K562 (cell line): Measurements from ENCODE around the gene FUCA1. TPM values are rescaled to one million over a fixed set of nuclear protein-coding genes. Genes with fewer than 3 reads are reported as not detected.
A peak's percentile ranks its signal among the peaks of the same experiment; 100 is the strongest.

Experiments used
- BDP1 ChIP-seq: IDR thresholded peaks from 3 replicates; pipeline ENCODE4 v1.6.1; 2011; ENCODE audit not compliant: insufficient read length, insufficient read depth
- DNMT1 ChIP-seq: fragments of 450-650 bp; IDR thresholded peaks from 2 replicates; pipeline ENCODE4 v1.6.1; 2016; ENCODE audit warnings: antibody characterized with exemption, mild to moderate bottlenecking
- ETV1 ChIP-seq: fragments of 450-650 bp; conservative IDR thresholded peaks from 2 replicates; pipeline ENCODE4 v1.6.1; 2016; ENCODE audit warnings: missing genetic modification characterization, control low read depth, low read depth, missing compliant biosample characterization
- EZH2 ChIP-seq: IDR thresholded peaks from 2 replicates; pipeline ENCODE4 v1.6.1; 2012; ENCODE audit warnings: low read depth, mild to moderate bottlenecking, inconsistent platforms, low read length, borderline replicate concordance
- FIP1L1 ChIP-seq: fragments of 200-400 bp; formaldehyde crosslinking; IDR thresholded peaks from 2 replicates; pipeline ENCODE4 v1.6.1; 2018; ENCODE audit warnings: mild to moderate bottlenecking, low read depth, low read length; ENCODE audit not compliant: poor library complexity, severe bottlenecking
- FOXJ2 ChIP-seq: fragments of 200-800 bp; sonication (Bioruptor generic); IDR thresholded peaks from 2 replicates; pipeline ENCODE4 v1.6.1; 2016; ENCODE audit warnings: missing genetic modification characterization, missing compliant biosample characterization
- HNRNPH1 ChIP-seq: fragments of 200-400 bp; formaldehyde crosslinking; optimal IDR thresholded peaks from 2 replicates; pipeline ENCODE3; 2017; ENCODE audit warnings: low read depth, mild to moderate bottlenecking, low read length, moderate library complexity
- ILF3 ChIP-seq: fragments of 450-650 bp; IDR thresholded peaks from 2 replicates; pipeline ENCODE4 v1.6.1; 2018; ENCODE audit warnings: antibody characterized with exemption, mild to moderate bottlenecking, moderate library complexity, borderline replicate concordance
- POLR2B ChIP-seq: fragments of 450-650 bp; IDR thresholded peaks from 2 replicates; pipeline ENCODE4 v1.6.1; 2018; ENCODE audit warnings: low read depth; ENCODE audit not compliant: partially characterized antibody
- POLR2H ChIP-seq: IDR thresholded peaks from 2 replicates; pipeline ENCODE4 v1.6.1; 2016; ENCODE audit warnings: missing genetic modification characterization, low read depth, mild to moderate bottlenecking, control low read depth, missing compliant biosample characterization, moderate library complexity
- SAP30 ChIP-seq: fragments of 200-600 bp; sonication (generic); IDR thresholded peaks from 2 replicates; pipeline ENCODE4 v1.6.1; 2012; ENCODE audit warnings: borderline replicate concordance, low read depth, mild to moderate bottlenecking, moderate library complexity, low read length, control low read depth, inconsistent platforms; ENCODE audit not compliant: insufficient read depth, poor library complexity, severe bottlenecking
- TAF1 ChIP-seq: IDR thresholded peaks from 2 replicates; pipeline ENCODE4 v1.6.1; 2011; ENCODE audit warnings: mild to moderate bottlenecking, low read length, moderate library complexity; ENCODE audit not compliant: insufficient read depth, control insufficient read depth, severe bottlenecking; ENCODE audit errors: extremely low read depth
- ZNF217 ChIP-seq: sonication (generic); formaldehyde crosslinking; IDR thresholded peaks from 2 replicates; pipeline ENCODE4 v1.8.0; 2022; ENCODE audit warnings: mild to moderate bottlenecking, missing genetic modification reagents
- ZNF274 ChIP-seq: IDR thresholded peaks from 2 replicates; pipeline ENCODE4 v1.6.1; 2011; ENCODE audit warnings: low read depth, mild to moderate bottlenecking, low read length, moderate library complexity, borderline replicate concordance
- ZNF408 ChIP-seq: fragments of 250-450 bp; sonication (Bioruptor Pico); IDR thresholded peaks from 2 replicates; pipeline ENCODE4 v1.4.0; 2020; ENCODE audit warnings: low read depth, mild to moderate bottlenecking, moderate library complexity
- ZNF583 ChIP-seq: fragments of 250-450 bp; sonication (Bioruptor Pico); IDR thresholded peaks from 2 replicates; pipeline ENCODE4 v1.4.0; 2020
- ZNF584 ChIP-seq: fragments of 200-800 bp; sonication (Bioruptor generic); IDR thresholded peaks from 2 replicates; pipeline ENCODE4 v1.6.1; 2016; ENCODE audit warnings: low read depth, mild to moderate bottlenecking, missing genetic modification characterization, missing compliant biosample characterization
- ZNF76 ChIP-seq: fragments of 250-450 bp; sonication (Bioruptor Pico); IDR thresholded peaks from 2 replicates; pipeline ENCODE4 v1.4.0; 2020; ENCODE audit warnings: mild to moderate bottlenecking, moderate library complexity, borderline replicate concordance
- polyA plus RNA-seq, 8 experiments: library from polyadenylated mRNA; depleted of rRNA in 4 of 8; stranded (reverse) in 5 of 8; unstranded in 3 of 8; fragments of >200 nt; fragmentation: Nextera tagmentation in 2 of 8; fragmentation: Illumina TruSeq in 1 of 8; extraction: Ambion mirVana in 2 of 8; extraction: Trizol in 1 of 8; gene quantifications; 2 replicates each; pipeline versions ENCODE4 v1.2.1 to v1.2.3, GENCODE V29; 2011 to 2014; ENCODE audit warnings: inconsistent platforms in 1 of 8, missing spikeins in 1 of 8
- total RNA-seq, 7 experiments: library from RNA; depleted of rRNA in 6 of 7; stranded (reverse); fragments of >200 nt in 6 of 7; fragmentation: Illumina TruSeq in 2 of 7; extraction: Trizol in 2 of 7; gene quantifications; 2 replicates each; pipeline versions ENCODE4 v1.2.1 to v1.2.3, GENCODE V29; 2011 to 2021; ENCODE audit warnings: low replicate concordance in 1 of 7
- TF ChIP-seq, protein P1 (sequence below): fragments of 450-650 bp; IDR thresholded peaks from 2 replicates; pipeline ENCODE4 v1.6.1; 2016; ENCODE audit warnings: borderline replicate concordance
- TF ChIP-seq, protein P2 (sequence below): fragments of 250-450 bp; sonication (Bioruptor Pico); IDR thresholded peaks from 2 replicates; pipeline ENCODE4 v1.8.0; 2022; ENCODE audit warnings: inconsistent platforms
- TF ChIP-seq, protein P3 (sequence below): fragments of 450-650 bp; IDR thresholded peaks from 2 replicates; pipeline ENCODE4 v1.6.1; 2017; ENCODE audit warnings: mild to moderate bottlenecking, moderate library complexity
- TF ChIP-seq, protein P4 (sequence below): sonication (generic); formaldehyde crosslinking; IDR thresholded peaks from 2 replicates; pipeline ENCODE4 v1.8.0; 2022; ENCODE audit warnings: missing genetic modification reagents, mild to moderate bottlenecking, borderline replicate concordance

Gene FUCA1
- total and polyA plus RNA-seq, 9 of the 15 experiments (the other 6 are each of a cell fraction or from before 2014, with no cell fraction given), result 7.0 to 20.5 (median 13.5) TPM

DNA sequence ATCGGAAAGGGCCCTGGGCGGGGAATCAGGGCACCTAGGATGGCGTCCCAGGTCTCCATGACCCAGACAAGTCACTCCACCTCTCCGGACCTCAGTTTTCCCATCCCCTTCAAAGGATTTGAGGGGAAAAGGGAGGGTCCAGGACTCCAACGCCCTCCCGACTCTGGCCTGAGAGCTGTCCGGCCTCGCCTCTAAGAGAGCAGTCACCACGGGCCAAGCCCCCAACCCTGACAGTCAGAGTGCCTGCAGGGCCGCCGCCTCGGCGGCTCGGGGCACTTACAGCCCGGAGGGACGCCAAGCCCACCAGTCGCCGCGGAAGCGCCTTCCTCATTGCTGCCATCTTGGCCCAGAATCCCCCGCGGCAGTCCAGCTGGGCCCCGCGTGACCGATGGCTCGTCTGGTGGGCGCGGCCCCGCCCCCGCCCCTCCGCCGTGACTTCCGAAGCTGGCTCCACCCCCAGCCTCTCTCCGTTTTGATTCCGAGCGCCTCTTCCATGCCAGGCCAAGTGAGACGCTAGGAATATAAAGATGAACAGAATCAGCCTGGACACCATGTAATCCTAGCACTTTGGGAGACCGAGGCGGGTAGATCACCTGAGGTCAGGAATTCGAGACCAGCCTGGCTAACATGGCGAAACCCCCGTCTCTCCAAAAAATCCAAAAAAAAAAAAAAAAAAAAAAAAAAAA, 42.9 kb downstream of the FUCA1 start, which contains the start of gene HMGCL (continued):
- TF ChIP-seq, protein P1, sequence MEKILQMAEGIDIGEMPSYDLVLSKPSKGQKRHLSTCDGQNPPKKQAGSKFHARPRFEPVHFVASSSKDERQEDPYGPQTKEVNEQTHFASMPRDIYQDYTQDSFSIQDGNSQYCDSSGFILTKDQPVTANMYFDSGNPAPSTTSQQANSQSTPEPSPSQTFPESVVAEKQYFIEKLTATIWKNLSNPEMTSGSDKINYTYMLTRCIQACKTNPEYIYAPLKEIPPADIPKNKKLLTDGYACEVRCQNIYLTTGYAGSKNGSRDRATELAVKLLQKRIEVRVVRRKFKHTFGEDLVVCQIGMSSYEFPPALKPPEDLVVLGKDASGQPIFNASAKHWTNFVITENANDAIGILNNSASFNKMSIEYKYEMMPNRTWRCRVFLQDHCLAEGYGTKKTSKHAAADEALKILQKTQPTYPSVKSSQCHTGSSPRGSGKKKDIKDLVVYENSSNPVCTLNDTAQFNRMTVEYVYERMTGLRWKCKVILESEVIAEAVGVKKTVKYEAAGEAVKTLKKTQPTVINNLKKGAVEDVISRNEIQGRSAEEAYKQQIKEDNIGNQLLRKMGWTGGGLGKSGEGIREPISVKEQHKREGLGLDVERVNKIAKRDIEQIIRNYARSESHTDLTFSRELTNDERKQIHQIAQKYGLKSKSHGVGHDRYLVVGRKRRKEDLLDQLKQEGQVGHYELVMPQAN, result peak; percentile 82
- TF ChIP-seq, protein P2, sequence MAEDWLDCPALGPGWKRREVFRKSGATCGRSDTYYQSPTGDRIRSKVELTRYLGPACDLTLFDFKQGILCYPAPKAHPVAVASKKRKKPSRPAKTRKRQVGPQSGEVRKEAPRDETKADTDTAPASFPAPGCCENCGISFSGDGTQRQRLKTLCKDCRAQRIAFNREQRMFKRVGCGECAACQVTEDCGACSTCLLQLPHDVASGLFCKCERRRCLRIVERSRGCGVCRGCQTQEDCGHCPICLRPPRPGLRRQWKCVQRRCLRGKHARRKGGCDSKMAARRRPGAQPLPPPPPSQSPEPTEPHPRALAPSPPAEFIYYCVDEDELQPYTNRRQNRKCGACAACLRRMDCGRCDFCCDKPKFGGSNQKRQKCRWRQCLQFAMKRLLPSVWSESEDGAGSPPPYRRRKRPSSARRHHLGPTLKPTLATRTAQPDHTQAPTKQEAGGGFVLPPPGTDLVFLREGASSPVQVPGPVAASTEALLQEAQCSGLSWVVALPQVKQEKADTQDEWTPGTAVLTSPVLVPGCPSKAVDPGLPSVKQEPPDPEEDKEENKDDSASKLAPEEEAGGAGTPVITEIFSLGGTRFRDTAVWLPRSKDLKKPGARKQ (CRISPR knock-in tag), result no peak
- TF ChIP-seq ZNF274 (no peak), FOXJ2 (tag) (no peak), SAP30 (peak; percentile 79), POLR2H (tag) (peak; percentile 90), BDP1 (no peak), ZNF583 (0 out of 2 replicates have a peak, but pooled peaks have one; percentile 34), FIP1L1 (no peak), ZNF76 (CRISPR knock-in tag) (peak; percentile 93; the same call in 1 of the 2 replicates), POLR2B (peak; percentile 95), ILF3 (no peak), DNMT1 (no peak), ETV1 (tag) (no peak), ZNF217 (CRISPR knock-in tag) (no peak), HNRNPH1 (no peak), TAF1 (peak; percentile 99), EZH2 (no peak), ZNF408 (CRISPR knock-in tag) (no peak), ZNF584 (CRISPR knock-in tag) (no peak)
- TF ChIP-seq, protein P3, sequence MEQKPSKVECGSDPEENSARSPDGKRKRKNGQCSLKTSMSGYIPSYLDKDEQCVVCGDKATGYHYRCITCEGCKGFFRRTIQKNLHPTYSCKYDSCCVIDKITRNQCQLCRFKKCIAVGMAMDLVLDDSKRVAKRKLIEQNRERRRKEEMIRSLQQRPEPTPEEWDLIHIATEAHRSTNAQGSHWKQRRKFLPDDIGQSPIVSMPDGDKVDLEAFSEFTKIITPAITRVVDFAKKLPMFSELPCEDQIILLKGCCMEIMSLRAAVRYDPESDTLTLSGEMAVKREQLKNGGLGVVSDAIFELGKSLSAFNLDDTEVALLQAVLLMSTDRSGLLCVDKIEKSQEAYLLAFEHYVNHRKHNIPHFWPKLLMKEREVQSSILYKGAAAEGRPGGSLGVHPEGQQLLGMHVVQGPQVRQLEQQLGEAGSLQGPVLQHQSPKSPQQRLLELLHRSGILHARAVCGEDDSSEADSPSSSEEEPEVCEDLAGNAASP, result no peak
- TF ChIP-seq, protein P4, sequence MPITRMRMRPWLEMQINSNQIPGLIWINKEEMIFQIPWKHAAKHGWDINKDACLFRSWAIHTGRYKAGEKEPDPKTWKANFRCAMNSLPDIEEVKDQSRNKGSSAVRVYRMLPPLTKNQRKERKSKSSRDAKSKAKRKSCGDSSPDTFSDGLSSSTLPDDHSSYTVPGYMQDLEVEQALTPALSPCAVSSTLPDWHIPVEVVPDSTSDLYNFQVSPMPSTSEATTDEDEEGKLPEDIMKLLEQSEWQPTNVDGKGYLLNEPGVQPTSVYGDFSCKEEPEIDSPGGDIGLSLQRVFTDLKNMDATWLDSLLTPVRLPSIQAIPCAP (CRISPR knock-in tag), result no peak
